GM19099 (cell line): ENCODE measurements around the gene GRAMD1C.

Source experiments
- POLR2A ChIP-seq: IDR thresholded peaks from 3 replicates; pipeline ENCODE4 v1.6.1; 2011; ENCODE audit warnings: low read depth; ENCODE audit not compliant: insufficient read length; ENCODE audit errors: extremely low read depth

GRAMD1C gene

GRCh38 chr3:113844622-113845222 lies 6.1 kb downstream of the GRAMD1C start:
- TF ChIP-seq POLR2A = no peak

DNA sequence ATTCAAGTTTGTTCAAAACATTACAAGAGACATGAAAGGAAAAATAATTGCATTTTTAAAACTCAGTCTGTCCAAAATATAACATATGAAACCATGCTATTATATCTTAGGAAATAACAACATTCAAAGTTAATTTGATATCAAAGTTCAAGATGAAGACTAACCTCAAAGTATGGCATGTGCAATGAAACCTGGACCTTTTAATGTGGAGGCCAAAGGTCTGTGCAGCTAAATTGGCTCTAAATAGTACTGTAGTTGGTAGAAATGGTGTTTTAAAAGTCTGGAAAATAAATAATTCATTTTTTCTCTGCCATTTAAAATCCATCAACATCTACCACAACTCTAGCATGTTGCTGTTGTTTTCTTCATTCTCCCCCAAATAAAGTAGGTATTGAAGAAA lies 8.7 kb downstream of the GRAMD1C start:
- no peak for TF ChIP-seq POLR2A

DNA sequence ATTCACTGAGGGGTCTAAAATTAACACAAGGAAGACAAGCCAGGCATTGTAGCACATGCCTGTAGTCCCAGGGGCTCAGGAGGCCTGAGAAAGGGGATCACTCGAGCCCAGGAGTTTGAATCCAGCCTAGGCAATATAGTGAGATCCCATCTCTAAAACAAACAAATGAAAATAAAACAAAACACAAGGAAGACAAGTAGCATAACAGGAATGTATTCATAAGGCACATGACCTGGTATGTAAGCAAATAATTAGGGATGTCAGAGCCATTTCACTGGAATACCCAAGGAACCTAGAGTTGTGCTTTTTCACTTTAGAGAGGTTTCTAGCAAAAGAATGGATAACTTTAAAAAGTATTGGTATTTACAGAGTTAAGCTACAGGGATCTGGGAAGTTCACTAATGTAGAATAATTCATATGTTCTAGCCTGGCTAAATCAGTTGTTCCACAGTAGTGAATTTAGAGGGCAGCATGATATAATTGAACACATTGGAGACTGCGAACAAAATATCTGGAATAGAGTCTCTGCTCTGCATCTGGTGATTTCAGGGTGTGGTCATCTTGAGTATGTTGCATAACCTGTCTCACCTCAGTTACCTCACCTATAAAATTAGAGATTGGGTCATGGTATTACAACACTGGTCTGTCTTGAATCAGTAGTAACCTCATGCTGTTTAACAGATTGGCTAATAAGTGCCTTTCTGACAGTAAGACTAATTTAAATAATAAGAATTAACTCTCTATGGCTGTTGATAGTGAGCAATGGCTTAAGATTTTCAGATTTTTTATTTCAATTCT lies 9.3 kb downstream of the GRAMD1C start:
- TF ChIP-seq POLR2A = no peak

GRCh38 chr3:113852506-113852905 lies 13.9 kb downstream of the GRAMD1C start:
- TF ChIP-seq POLR2A = no peak

GRCh38 chr3:113867506-113867905 lies 28.9 kb downstream of the GRAMD1C start:
- no peak for TF ChIP-seq POLR2A

DNA sequence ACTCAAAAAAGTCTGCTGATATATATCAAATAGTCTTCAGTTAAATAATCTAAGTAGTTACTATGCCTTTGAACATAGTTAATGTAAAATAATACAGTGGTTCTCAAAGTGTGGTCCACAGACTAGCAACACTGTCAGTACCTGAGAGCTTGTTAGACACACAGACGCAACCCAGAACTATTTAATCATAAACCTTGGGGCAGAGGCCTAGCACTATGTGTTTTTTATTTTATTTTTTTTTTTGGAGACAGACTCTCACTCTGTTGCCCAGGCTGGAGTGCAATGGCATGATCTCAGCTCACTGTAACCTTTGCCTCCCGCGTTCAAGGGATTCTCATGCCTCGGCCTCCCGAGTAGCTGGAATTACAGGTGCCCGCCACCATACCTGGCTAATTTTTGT lies 34.7 kb downstream of the GRAMD1C start:
- no peak for TF ChIP-seq POLR2A

DNA sequence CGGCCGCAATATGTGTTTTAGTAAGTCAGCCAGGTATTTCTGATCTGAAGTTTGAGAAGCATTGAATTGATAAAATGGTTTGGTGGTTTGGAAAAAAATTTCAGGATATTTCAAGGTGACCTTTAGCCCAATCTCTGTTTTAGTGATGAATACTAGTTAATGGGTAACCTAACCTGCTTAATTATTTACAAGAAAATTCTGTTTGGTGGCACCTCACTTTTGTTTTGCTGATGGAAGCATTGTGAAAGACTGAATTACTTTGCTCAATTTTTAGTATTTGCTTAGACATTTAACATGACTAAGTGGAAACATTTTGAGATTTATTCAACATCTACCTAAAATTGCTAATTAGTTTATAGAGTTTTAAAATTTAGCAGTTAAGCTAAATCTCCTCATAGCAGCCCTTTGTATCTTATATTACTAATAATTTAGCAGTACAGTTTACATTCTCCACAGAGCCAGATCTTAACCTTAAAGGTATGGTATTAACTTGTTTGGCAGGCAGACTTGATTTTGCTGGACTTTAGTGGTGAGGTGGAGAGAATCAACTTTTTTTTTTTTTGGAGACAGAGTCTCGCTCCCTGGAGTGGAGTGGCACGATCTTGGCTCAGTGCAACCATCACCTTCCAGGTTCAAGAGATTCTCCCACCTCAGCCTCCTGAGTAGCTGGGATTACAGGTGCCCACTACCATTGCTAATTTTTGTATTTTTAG lies 35.4 kb downstream of the GRAMD1C start:
- TF ChIP-seq POLR2A = no peak

GRCh38 chr3:113878403-113878802 lies 39.8 kb downstream of the GRAMD1C start:
- no peak for TF ChIP-seq POLR2A

DNA sequence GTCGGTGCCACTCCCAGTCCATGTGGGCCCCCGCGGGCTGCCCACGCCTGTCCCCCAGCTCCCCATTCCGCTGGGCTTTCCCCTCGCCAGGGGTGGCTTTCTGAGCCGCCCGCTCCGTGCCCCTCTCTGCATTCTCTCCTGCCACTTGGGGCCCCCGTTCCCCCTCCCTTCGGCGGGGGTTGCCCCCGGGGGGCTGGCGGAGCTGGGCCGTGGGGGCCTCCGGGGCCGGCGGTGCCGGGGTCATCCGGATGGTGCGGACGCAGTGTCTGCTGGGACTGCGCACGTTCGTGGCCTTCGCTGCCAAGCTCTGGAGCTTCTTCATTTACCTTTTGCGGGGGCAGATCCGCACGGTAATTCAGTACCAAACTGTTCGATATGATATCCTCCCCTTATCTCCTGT lies 46.5 kb downstream of the GRAMD1C start:
- TF ChIP-seq POLR2A = no peak

DNA sequence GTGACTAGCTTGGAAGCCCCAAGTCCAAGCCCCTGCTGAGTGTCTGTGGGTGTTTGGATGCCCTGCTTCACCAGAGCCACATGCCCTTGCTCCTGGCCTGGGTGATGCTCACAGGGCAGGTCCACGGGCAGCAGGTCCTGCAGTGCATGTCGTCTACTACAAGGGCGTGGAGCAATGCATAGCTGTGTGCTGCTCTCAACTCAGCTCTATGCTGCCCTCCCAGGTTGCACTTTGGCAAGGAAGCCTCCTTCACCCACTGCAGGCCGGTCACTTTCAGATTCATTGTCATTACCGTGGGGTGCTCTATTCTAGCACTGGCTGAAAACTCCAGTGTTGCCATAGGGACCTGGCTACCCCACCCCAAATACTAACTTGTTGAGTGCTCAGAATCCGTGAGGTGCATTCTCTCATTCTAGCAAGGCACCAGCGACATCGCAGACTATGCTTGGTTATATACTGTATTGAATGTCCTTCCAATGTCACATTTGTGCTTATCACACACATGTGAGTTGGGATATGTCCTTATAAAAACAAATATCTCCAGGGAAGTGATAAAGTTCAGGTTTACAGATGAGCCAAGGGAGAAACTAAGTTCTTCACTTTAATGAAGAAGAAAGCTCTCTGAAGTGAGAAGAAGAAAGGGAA lies 51.8 kb downstream of the GRAMD1C start:
- TF ChIP-seq POLR2A = no peak

DNA sequence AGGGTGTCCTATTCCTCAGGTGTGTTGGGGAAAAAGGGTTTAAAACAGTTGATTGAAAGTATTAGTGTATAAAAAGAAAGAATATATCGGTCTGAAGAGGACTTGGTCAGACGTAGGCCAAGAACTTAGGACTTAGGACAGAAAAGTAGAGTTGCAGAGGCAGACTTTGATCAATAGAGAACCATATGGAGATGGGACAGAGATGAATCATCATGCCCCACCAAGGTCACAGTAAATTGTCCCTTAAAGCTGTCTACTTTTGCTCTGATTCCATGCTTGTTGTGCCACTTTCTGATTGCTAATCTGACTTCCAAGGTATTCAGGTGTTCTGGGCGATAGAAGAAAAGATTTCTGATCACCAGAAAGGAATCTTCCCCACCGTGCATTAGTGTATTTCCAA lies 56.3 kb downstream of the GRAMD1C start:
- TF ChIP-seq POLR2A = no peak

DNA sequence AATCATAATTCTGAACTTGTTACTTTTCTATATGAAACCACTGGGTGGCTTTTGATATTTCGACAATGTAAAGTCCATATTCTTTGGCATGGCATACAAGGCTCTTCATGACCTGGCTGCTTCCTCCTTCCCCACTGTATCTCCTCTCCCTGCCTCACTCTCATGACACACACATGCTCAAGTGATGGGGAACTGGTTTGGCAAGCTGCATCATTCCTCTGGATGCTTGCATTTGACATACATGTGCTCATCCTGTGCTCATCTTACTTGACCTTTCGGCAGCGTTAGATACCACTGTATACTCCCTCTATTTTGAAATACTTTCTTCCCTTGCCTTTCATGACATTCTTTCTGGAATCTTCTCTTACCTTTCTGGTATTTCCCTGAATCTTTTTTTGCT lies 57.4 kb downstream of the GRAMD1C start:
- TF ChIP-seq POLR2A = no peak

GRCh38 chr3:113896930-113897329 lies 58.3 kb downstream of the GRAMD1C start:
- TF ChIP-seq POLR2A = no peak

- no peak for TF ChIP-seq POLR2A
Measured at GRCh38 chr3:113897373-113897777, 58.8 kb downstream of the GRAMD1C start.

GRCh38 chr3:113898892-113899291 lies 60.3 kb downstream of the GRAMD1C start:
- TF ChIP-seq POLR2A = no peak
